ENCODE results near the gene KRT85. TPM values are rescaled to one million over a fixed set of nuclear protein-coding genes. Genes with fewer than 3 reads are reported as not detected.

KRT85 gene
- total and polyA plus RNA-seq, 7 donors: not detected

DNA sequence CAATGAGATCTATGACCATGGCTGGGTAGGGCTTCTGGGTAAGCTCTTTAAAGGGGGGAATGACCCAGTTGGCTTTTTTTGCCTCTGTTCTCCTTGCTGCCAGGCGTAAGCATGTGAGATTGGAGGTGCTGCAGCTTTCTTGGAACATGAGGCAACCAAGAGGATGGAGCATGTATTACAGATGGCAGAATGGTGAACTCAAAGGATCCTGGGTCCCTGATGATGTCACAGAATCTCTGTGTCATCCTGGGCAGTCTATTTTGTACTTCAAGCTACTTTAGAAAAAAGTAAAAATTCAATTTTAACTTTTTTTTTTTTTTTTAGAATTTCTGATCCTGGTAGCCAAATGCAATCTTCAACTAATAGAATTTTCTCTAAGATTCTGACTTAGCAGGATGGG is 30.9 kb upstream of the KRT85 start:
- TF ChIP-seq, protein P1, sequence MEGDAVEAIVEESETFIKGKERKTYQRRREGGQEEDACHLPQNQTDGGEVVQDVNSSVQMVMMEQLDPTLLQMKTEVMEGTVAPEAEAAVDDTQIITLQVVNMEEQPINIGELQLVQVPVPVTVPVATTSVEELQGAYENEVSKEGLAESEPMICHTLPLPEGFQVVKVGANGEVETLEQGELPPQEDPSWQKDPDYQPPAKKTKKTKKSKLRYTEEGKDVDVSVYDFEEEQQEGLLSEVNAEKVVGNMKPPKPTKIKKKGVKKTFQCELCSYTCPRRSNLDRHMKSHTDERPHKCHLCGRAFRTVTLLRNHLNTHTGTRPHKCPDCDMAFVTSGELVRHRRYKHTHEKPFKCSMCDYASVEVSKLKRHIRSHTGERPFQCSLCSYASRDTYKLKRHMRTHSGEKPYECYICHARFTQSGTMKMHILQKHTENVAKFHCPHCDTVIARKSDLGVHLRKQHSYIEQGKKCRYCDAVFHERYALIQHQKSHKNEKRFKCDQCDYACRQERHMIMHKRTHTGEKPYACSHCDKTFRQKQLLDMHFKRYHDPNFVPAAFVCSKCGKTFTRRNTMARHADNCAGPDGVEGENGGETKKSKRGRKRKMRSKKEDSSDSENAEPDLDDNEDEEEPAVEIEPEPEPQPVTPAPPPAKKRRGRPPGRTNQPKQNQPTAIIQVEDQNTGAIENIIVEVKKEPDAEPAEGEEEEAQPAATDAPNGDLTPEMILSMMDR (IDR thresholded peaks at IDR 0.05): no peak
- no peak for ATAC-seq
- Histone ChIP-seq H3K4me3 (no peak overlapping the region), H3K27ac (no peak overlapping the region), H3K9me3 (no peaks in the 10 kb centered on the region), H3K4me1 (no peaks in the 10 kb centered on the region), H3K27me3 (ENCODE audit: insufficient read depth in 3 of 3, low read length in 2 of 3) (peaks cover 0 to 4% (median 2%) of the 10 kb centered on the region in 3 donors), H3K36me3 (ENCODE audit: insufficient read depth in 1 of 2, low read depth in 1 of 2) (no peaks in the 10 kb centered on the region)
- WGBS, 3 donors: 81 to 85% (median 82%) methylated on average over 1 of the region's 1 CpG
- no peak for DNase-seq
- intact Hi-C loops (cut with DNase I): no loop called here

DNA sequence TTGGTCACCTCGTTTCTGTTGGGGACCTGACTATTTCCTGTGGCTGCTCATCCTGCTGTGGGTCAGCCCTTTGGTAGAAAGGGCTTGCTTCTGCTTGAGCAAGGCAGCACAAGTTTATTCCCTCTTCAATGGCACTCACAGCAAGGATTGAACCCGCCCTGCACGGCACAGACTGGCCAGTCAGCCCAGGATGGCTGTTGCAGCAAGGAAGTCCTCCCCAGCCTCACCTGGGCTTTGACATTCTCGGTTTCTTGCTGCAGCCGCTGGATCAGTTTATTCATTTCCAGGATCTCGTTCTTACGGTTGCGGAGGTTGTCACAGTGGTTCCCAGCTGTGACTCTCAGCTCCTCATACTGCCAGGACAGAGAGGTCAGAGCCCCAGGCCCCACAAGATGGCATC is 29.4 kb upstream of the KRT85 start:
- DNase-seq: peak in 1 of 2 donors; percentile 21
- intact Hi-C loops (cut with DNase I): no loop called here
- Histone ChIP-seq H3K27ac (no peak overlapping the region), H3K9me3 (no peaks in the 10 kb centered on the region), H3K27me3 (ENCODE audit: insufficient read depth in 3 of 3, low read length in 2 of 3) (peaks cover 0 to 4% (median 2%) of the 10 kb centered on the region in 3 donors), H3K36me3 (ENCODE audit: insufficient read depth in 1 of 2, low read depth in 1 of 2) (no peaks in the 10 kb centered on the region), H3K4me3 (no peak overlapping the region), H3K4me1 (no peaks in the 10 kb centered on the region)
- ATAC-seq: no peak
- WGBS, 3 donors: 74 to 82% (median 80%) methylated on average over 8 of the region's 8 CpGs
- TF ChIP-seq, protein P1 (IDR thresholded peaks at IDR 0.05): no peak

DNA sequence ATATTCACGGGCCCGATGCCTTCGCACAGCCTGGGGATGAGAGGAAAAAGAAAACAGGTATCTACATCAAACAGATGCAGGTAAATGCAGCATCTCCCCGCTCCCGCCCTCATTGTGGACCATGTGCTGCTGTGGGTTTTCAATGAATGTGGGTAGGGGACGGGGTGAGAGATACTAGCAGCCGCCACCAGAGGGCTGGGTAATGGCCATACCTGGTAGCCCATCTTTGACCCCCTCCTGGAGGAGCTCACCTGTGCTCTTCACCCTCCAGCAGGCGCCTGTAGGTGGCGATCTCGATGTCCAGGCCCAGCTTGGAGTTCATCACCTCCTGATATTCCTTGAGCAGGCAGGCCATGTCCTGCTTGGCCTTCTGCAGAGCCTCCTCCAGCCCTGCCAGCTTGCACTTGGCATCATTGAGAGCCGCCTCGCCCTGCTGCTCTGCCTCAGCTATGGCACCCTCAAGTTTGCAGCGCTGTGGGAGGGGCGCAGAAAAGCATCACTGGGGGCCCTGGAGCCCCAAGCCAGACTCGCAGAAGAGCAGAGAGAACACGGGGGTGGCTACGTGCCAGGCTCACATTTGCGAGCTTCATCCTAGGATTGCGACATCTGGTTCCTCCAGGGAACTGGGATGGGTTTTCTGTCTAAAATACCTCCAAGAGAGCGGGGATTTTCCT is 28.6 kb upstream of the KRT85 start:
- 55 to 58% (median 56%) methylated on average over 20 of the region's 20 CpGs for WGBS, 3 donors
- Histone ChIP-seq H3K36me3 (ENCODE audit: insufficient read depth in 1 of 2, low read depth in 1 of 2) (no peaks in the 10 kb centered on the region), H3K9me3 (no peaks in the 10 kb centered on the region), H3K4me1 (no peaks in the 10 kb centered on the region), H3K27me3 (ENCODE audit: insufficient read depth in 3 of 3, low read length in 2 of 3) (peaks cover 0 to 4% (median 2%) of the 10 kb centered on the region in 3 donors), H3K27ac (no peak overlapping the region), H3K4me3 (no peak overlapping the region)
- TF ChIP-seq, protein P1 (IDR thresholded peaks at IDR 0.05): no peak
- intact Hi-C loops (cut with DNase I): no loop called here
- DNase-seq (peak; percentile 55 to 68), ATAC-seq (no peak)

DNA sequence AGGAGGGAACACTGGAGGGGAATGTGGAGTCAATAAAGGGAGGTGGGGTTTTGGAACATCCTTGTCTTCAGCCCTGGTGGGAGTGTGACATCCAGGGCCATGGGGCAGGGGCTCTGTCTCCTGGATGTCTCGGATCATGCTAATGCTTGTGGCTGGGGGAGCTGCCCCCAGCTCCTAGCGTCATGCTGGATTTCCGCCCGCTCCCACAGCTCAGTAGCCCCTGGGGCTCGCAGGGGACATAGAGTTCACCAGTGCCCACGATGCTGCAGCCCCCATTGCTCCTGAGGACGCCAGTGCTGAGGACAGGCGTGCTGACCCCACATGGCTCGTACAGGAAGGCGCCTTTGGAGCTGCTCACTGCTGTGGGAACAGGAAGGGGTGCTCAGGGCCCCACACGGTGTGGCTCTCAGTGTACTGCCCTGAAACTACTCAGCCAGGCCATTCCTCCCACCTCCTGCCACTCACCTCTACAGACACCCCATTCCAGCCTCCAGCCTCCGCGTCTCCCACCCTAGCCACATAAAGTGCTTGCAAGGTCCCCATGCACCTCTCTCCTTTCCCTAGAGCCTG is 27.6 kb upstream of the KRT85 start:
- H3K4me1 ChIP-seq: no peaks in the 10 kb centered on the region
- TF ChIP-seq, protein P1 (IDR thresholded peaks at IDR 0.05): no peak
- no peak overlapping the region for H3K4me3 ChIP-seq
- ATAC-seq (no peak), DNase-seq (peak in 1 of 2 donors; percentile 19)
- no peaks in the 10 kb centered on the region for H3K9me3 ChIP-seq
- H3K36me3 ChIP-seq (ENCODE audit: insufficient read depth in 1 of 2, low read depth in 1 of 2): no peaks in the 10 kb centered on the region
- no peak overlapping the region for H3K27ac ChIP-seq
- intact Hi-C loops (cut with DNase I): no loop called here
- 84 to 87% (median 84%) methylated on average over 13 of the region's 13 CpGs for WGBS, 3 donors
- peaks cover 0 to 4% (median 2%) of the 10 kb centered on the region in 3 donors for H3K27me3 ChIP-seq (ENCODE audit: insufficient read depth in 3 of 3, low read length in 2 of 3)

All from psoas muscle (tissue), 8 donors.